ENCODE measurements around the gene ROGDI.
A peak's percentile ranks its signal among the peaks of the same experiment; 100 is the strongest.

ROGDI gene

GRCh38 chr16:4813251-4814003 lies 11.0 kb upstream of the ROGDI start:
- DNase-seq (ENCODE audit: low read depth): no peak

DNA sequence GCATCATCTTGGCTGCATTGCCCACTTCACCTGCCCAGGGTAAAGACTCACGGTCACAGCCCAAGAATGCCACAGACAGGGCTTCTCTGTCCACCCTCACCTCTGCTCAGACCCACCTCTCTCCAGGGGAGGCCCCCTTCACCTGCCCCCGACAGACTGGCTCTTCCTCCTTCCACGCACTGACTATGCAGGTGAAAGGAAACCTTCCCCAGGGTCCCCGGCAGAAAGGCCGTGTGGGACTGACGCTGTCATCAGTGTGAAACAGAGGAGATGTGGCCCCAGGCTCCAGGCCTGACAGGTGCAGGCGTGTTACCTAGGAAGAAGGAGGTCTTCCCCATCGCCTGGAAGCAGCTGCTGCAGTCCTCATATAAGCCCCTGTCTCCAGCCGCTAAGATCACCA lies 9.3 kb upstream of the ROGDI start:
- DNase-seq (ENCODE audit: low read depth): no peak

GRCh38 chr16:4811242-4811641 lies 8.8 kb upstream of the ROGDI start:
- no peak for DNase-seq (ENCODE audit: low read depth)

DNA sequence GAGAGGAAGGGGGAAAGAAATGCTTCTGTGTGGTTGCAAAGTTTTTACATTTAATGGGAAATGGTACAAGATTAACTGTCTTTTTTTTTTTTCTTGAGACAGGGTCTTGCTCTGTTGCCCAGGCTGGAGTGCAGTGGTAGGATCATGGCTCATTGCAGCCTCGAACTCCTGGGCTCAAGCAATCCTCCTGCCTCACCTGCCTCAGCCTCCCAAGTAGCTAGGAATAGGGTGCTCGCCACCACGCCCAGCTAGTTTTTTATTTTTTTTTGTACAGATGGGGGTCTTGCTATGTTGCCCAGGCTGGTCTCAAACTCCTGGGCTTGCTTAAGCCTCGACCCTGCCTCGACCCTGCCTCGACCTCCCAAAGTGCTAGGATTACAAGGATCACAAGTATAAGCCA lies 3.8 kb upstream of the ROGDI start:
- no peak for DNase-seq (ENCODE audit: low read depth)

- no peak for DNase-seq (ENCODE audit: low read depth)
Measured at GRCh38 chr16:4805231-4805630, 2.8 kb upstream of the ROGDI start.

- DNase-seq (ENCODE audit: low read depth): no peak
Measured at GRCh38 chr16:4803898-4804762, 1.7 kb upstream of the ROGDI start.

GRCh38 chr16:4803401-4803844 lies 990 bp upstream of the ROGDI start:
- no peak for DNase-seq (ENCODE audit: low read depth)

- DNase-seq (ENCODE audit: low read depth): peak; percentile 70
Measured at GRCh38 chr16:4802659-4803287, 340 bp upstream of the ROGDI start.

DNA sequence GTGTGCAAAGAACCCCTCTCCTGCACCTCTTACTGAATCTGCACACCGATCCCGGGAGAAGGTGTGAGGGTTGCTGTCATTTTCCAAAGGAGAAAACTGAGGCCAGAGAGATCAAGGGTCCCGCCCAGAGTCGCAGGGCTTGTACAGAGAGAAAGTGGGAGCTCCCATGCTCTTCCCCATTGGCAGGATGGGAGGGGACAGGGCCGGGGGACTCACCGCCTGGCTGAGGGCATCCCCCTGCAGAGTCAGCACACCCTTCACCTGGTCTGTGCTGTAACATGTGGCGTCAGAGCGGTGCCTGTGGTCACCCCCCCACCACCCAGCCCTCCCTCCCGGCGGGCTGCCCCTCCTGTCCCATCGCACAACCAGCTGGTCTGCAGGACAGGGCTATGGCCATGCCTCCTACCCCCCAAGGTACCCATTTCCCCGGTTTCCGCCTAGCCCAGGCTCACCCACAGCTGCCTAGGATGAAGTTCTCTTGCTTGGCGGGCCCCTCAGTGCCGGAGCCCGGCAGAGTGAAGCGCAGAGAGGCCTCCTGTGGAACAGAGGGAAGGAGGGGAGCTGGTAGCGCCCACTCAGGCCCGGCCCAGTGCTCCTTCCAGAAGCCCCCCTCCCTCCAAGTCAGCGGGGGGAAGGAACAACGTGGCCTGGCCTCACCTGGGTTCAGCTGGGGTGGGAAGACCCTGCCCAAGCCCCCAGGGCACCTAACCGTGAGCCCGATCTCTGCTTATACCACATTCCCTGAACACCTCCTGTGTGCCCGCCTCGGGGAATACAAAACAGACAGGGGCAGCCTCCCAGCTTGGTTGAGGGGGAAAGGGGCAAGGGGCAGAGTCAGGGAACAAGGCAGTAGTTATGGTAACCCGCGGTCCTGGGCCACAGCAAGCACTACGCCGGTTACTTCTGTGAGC lies 1.1 kb downstream of the ROGDI start:
- DNase-seq (ENCODE audit: low read depth): no peak

- DNase-seq (ENCODE audit: low read depth): no peak
Measured at GRCh38 chr16:4800290-4801041, 2.0 kb downstream of the ROGDI start.

- DNase-seq (ENCODE audit: low read depth): no peak
Measured at GRCh38 chr16:4799171-4799855, 3.1 kb downstream of the ROGDI start.

GRCh38 chr16:4798456-4798855 lies 4.0 kb downstream of the ROGDI start:
- no peak for DNase-seq (ENCODE audit: low read depth)

DNA sequence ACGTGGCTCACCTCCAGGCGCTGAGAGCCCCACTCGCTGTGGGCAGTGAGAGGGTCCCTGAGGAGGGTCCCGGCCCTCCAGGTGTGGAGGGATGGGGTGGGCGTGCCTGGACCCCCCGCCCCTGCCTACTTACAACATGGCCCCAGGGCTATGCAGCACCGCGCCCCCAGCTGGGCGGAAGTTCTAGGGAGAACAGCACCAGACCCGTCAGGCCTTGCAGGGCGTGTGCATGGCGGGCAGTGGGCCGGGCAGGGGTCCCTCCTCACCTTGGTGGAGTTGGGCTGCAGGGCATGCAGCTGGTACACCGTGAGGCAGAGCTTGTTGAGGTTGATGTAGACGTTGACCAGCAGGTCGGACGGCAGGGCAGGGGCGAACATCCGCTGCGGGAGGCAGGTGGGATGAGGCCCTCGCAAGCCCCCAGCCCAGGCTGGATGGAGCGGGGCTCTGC lies 4.6 kb downstream of the ROGDI start:
- DNase-seq (ENCODE audit: low read depth): no peak

GRCh38 chr16:4796982-4797804 lies 5.2 kb downstream of the ROGDI start:
- DNase-seq (ENCODE audit: low read depth): no peak

DNA sequence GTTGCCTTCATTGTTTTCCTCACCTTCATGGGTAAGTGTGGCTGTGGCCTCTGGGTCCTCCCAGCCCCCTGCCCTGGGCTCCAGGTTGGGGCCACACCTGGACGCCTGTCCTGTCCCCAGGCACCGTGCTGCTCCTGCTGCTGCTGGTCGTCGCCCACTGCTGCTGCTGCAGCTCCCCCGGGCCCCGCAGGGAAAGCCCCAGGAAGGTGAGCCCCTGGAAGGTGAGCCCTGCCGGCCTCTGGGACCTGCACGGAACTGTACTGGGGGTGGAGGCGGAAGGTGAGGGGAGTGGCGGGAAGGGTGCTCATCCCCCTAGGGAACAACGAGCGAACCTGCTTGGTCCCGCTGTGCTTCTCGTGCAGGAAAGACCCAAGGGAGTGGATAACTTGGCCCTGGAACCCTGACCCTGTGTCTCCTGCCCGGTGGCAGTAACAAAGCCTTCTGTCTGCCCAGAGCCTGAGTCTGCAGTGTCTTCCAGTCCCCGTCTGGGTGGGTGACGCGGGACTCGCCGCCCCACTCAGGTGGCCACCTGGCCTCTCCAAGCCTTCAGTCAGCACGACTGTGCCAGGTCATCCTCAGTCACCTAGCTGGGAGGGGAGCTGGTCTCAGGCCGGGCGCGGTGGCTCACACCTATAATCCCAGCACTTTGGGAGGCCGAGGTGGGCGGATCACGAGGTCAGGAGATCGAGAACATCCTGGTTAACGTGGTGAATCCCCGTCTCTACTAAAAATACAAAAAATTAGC lies 6.4 kb downstream of the ROGDI start:
- DNase-seq (ENCODE audit: low read depth): no peak

DNA sequence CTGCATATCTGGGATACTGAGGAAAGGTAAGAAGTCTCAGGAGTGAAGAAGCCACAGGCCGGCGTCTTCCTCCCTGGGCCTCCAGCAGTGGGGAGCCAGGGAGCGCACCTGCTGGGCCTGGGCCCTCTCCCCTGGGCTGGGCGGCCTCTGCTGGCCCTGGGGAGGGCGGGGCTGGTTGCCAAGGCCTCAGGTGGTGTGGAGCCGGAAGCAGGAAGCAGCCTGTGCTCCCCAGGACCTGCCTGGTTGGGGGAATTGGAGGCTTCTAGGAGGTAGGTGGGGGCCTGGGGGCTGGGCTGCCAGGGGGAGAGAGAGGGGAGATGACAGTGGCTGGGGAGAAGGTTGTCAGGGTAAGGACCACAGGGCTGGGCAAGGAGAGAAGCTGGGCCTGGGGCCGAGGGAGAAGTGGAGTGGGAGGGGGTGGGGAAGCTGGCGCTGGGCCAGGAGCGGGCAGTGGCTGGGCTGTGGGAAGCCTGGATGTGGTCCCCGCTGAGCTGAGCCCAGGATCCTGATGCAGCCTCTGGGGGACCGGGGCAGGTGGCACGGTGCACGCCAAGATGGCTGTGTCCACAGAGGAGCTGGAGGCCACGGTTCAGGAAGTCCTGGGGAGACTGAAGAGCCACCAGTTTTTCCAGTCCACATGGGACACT lies 7.1 kb downstream of the ROGDI start, which contains the start of gene SMIM22:
Gene SMIM22, plus strand, starts transcription at position 189 of the 647 bp plus-strand sequence. Its CDS starts 366 bp downstream, at position 555.
- no peak for DNase-seq (ENCODE audit: low read depth)

- DNase-seq (ENCODE audit: low read depth): no peak
Measured at GRCh38 chr16:4792951-4793513, 9.4 kb downstream of the ROGDI start.

DNA sequence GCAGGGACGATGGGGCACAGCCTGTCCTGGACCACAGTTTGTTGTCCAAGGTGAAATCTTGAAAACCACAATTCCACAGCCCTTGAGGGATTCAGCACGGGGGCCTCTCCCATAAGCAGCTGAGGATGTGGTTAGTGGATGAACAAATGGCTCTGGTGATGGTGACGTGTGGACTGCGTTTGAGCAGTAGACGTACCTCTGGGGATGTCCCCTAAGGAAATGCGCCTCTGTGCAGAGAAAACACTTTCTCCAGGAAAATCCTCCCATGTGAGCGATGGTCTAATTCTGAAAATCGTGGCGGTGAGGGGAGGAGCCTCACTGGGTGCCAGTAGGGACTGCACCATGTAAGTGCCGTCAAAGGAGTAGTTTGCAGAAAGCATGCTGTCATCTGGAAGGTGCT lies 11.6 kb downstream of the ROGDI start:
- DNase-seq (ENCODE audit: low read depth): no peak

Measured in HS-5 (cell line).